ENCODE results near the gene KMT2A.

- TF ChIP-seq EZH2phosphoT487 (IDR thresholded peaks at IDR 0.05; ENCODE audit: unreplicated experiment) (no peak), ZNF331 (CRISPR knock-in tag; IDR thresholded peaks at IDR 0.05; ENCODE audit: low read depth) (no peak), EZH2 (IDR thresholded peaks at IDR 0.05; ENCODE audit: low read depth, unreplicated experiment) (no peak), POLR2AphosphoS5 (IDR thresholded peaks at IDR 0.05; ENCODE audit: low read depth) (no peak), ETS1 (IDR thresholded peaks at IDR 0.05) (no peak), CTCF (conservative IDR thresholded peaks at IDR 0.05; ENCODE audit: low read depth in 2 of 2) (no peak), JUNB (IDR thresholded peaks at IDR 0.05; ENCODE audit: unreplicated experiment) (no peak), STAT1 (IDR thresholded peaks at IDR 0.05; ENCODE audit: unreplicated experiment) (no peak)
These were observed 101.2 kb downstream of the KMT2A start for GRCh38 chr11:118537409-118537980.
